Esophagus (tissue), 2 donors: ENCODE results near the gene PAM. TPM values are rescaled to one million over a fixed set of nuclear protein-coding genes. Genes with fewer than 3 reads are reported as not detected.

Source experiments
- H3K27ac ChIP-seq, 2 donors: one replicate each; pipeline ENCODE4 v1.5.1; 2013; ENCODE audit warnings: low read depth in 2 of 2, mild to moderate bottlenecking in 2 of 2, inconsistent platforms in 1 of 2, low read length in 1 of 2, moderate library complexity in 1 of 2
- H3K27me3 ChIP-seq, 2 donors: one replicate each; pipeline ENCODE4 v1.6.1; 2013; ENCODE audit warnings: low read length in 2 of 2, control low read depth in 1 of 2, mild to moderate bottlenecking in 1 of 2; ENCODE audit not compliant: insufficient read depth in 2 of 2, control insufficient read depth in 1 of 2
- H3K36me3 ChIP-seq, 2 donors: one replicate each; pipeline ENCODE4 v1.6.1; 2013; ENCODE audit warnings: low read length in 1 of 2; ENCODE audit not compliant: control insufficient read depth in 2 of 2, insufficient read depth in 2 of 2
- H3K4me1 ChIP-seq, 2 donors: one replicate each; pipeline ENCODE4 v1.6.1; 2013; ENCODE audit warnings: low read length in 1 of 2; ENCODE audit not compliant: control insufficient read depth in 2 of 2, insufficient read depth in 2 of 2
- H3K4me3 ChIP-seq, 2 donors: one replicate each; pipeline ENCODE4 v1.5.1; 2013; ENCODE audit warnings: low read length in 2 of 2, mild to moderate bottlenecking in 2 of 2, low read depth in 1 of 2, moderate library complexity in 1 of 2
- H3K9me3 ChIP-seq, 2 donors: one replicate each; pipeline ENCODE4 v1.6.1; 2013; ENCODE audit warnings: mild to moderate bottlenecking in 2 of 2, low read depth in 1 of 2, low read length in 1 of 2, moderate library complexity in 1 of 2; ENCODE audit not compliant: control insufficient read depth in 2 of 2, insufficient read depth in 1 of 2
- WGBS, 2 donors: extraction: QIAGEN DNeasy Blood & Tissue Kit; methylation state at CpG; one replicate each; pipeline ENCODE4 v1.1.7; 2013; 5-methylcytosine and 5-hydroxymethylcytosine counted together
- polyA plus RNA-seq, 2 donors: library from polyadenylated mRNA; stranded (reverse); fragments of 200-250 nt; gene quantifications; one replicate each; pipeline ENCODE4 v1.2.3, GENCODE V29; 2013
- donor health status: healthy with polysubstance abuse.
- donor health status: Bipolar disorder and iron deficiency.

PAM gene
- polyA plus RNA-seq, 2 donors, result 23.8 to 30.9 TPM

DNA sequence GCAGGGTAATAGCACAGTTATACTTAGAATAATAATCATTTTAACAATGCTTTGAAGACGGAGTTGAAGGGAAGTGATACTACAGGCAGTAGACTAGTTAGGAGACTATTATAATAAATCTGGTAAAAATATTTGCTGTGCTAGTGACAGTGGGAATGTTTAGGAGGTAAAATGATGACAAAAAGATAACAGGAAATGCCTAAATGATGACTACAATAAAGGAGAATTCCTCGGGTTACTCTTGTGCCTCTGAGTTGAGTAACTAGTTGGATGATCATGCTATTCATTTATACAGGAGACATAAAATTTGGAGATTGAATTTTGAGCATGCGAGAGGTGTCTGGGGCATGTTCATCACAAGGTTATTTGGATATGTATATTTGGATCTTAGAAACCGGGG lies 32.2 kb upstream of the PAM start:
- Histone ChIP-seq H3K4me1 (no peaks in the 10 kb centered on the region), H3K36me3 (no peaks in the 10 kb centered on the region), H3K9me3 (no peaks in the 10 kb centered on the region), H3K27me3 (no peaks in the 10 kb centered on the region), H3K4me3 (no peak overlapping the region), H3K27ac (no peak overlapping the region)
- WGBS, 2 donors, result 80 to 82% methylated on average over 4 of the region's 4 CpGs

DNA sequence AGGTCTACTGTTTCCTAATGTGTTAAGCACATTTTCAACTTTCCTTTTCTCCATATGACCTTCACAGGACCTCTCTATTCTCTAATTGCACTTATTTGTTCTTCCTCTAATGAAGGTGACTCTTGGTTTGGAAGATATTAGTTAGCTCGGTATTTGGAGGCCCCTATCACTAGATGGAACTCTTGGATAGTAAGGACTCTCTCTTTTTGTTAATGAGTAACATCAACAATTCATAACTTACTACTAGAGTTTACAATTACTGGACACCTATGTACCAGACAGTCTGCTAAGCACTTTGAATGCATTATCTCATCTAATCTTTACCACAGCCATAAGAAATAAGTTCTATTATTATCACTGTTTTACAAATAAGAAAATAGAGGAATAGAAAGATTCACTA lies 23.4 kb upstream of the PAM start:
- 69 to 89% methylated on average over 1 of the region's 1 CpG for WGBS, 2 donors
- no peak overlapping the region for H3K27ac ChIP-seq
- H3K4me1 ChIP-seq, result no peaks in the 10 kb centered on the region
- no peaks in the 10 kb centered on the region for H3K9me3 ChIP-seq
- H3K36me3 ChIP-seq, result no peaks in the 10 kb centered on the region
- H3K4me3 ChIP-seq, result no peak overlapping the region
- no peaks in the 10 kb centered on the region for H3K27me3 ChIP-seq

GRCh38 chr5:102733534-102733933 lies 21.6 kb upstream of the PAM start:
- no peak overlapping the region for H3K4me3 ChIP-seq
- H3K4me1 ChIP-seq, result no peaks in the 10 kb centered on the region
- H3K9me3 ChIP-seq, result no peaks in the 10 kb centered on the region
- H3K27ac ChIP-seq, result no peak overlapping the region
- no peaks in the 10 kb centered on the region for H3K27me3 ChIP-seq
- WGBS, 2 donors, result 73 to 81% methylated on average over 5 of the region's 5 CpGs
- no peaks in the 10 kb centered on the region for H3K36me3 ChIP-seq

GRCh38 chr5:102737161-102737560 lies 17.9 kb upstream of the PAM start:
- no peak overlapping the region for H3K4me3 ChIP-seq
- H3K4me1 ChIP-seq, result no peaks in the 10 kb centered on the region
- H3K9me3 ChIP-seq, result no peaks in the 10 kb centered on the region
- H3K27me3 ChIP-seq, result no peaks in the 10 kb centered on the region
- 70 to 76% methylated on average over 1 of the region's 1 CpG for WGBS, 2 donors
- H3K36me3 ChIP-seq, result no peaks in the 10 kb centered on the region
- no peak overlapping the region for H3K27ac ChIP-seq

- Histone ChIP-seq H3K4me3 (no peak overlapping the region), H3K36me3 (no peaks in the 10 kb centered on the region), H3K27me3 (no peaks in the 10 kb centered on the region), H3K4me1 (no peaks in the 10 kb centered on the region), H3K9me3 (no peaks in the 10 kb centered on the region), H3K27ac (no peak overlapping the region)
- WGBS, 2 donors, result 45 to 52% methylated on average over 7 of the region's 7 CpGs
Observed at GRCh38 chr5:102737805-102738469, 17.2 kb upstream of the PAM start.

GRCh38 chr5:102740515-102740914 lies 14.6 kb upstream of the PAM start:
- H3K27ac ChIP-seq, result no peak overlapping the region
- peaks cover 0 to 2% of the 10 kb centered on the region in 2 donors for H3K9me3 ChIP-seq
- H3K4me3 ChIP-seq, result no peak overlapping the region
- WGBS, 2 donors, result 68 to 73% methylated on average over 2 of the region's 2 CpGs
- no peaks in the 10 kb centered on the region for H3K27me3 ChIP-seq
- H3K36me3 ChIP-seq, result no peaks in the 10 kb centered on the region
- H3K4me1 ChIP-seq, result no peaks in the 10 kb centered on the region

GRCh38 chr5:102742215-102742614 lies 12.9 kb upstream of the PAM start:
- Histone ChIP-seq H3K4me1 (no peaks in the 10 kb centered on the region), H3K36me3 (no peaks in the 10 kb centered on the region), H3K27me3 (no peaks in the 10 kb centered on the region), H3K4me3 (no peak overlapping the region), H3K9me3 (peaks cover 0 to 2% of the 10 kb centered on the region in 2 donors), H3K27ac (no peak overlapping the region)
- WGBS, 2 donors, result 84 to 87% methylated on average over 3 of the region's 3 CpGs

GRCh38 chr5:102743900-102744299 lies 11.2 kb upstream of the PAM start:
- Histone ChIP-seq H3K27me3 (no peaks in the 10 kb centered on the region), H3K9me3 (peaks cover 0 to 2% of the 10 kb centered on the region in 2 donors), H3K4me3 (no peak overlapping the region), H3K36me3 (no peaks in the 10 kb centered on the region), H3K4me1 (no peaks in the 10 kb centered on the region), H3K27ac (no peak overlapping the region)
- 91 to 94% methylated on average over 4 of the region's 4 CpGs for WGBS, 2 donors

GRCh38 chr5:102747386-102748166 lies 7.5 kb upstream of the PAM start:
- Histone ChIP-seq H3K4me1 (no peaks in the 10 kb centered on the region), H3K9me3 (peaks cover 0 to 2% of the 10 kb centered on the region in 2 donors), H3K36me3 (no peaks in the 10 kb centered on the region), H3K4me3 (no peak overlapping the region), H3K27ac (no peak overlapping the region), H3K27me3 (no peaks in the 10 kb centered on the region)
- 73 to 78% methylated on average over 4 of the region's 4 CpGs for WGBS, 2 donors
